ENCODE measurements around the gene STOML2. TPM values are rescaled to one million over a fixed set of nuclear protein-coding genes. Genes with fewer than 3 reads are reported as not detected.

The STOML2 gene
- total RNA-seq, 1 donor, result 193 TPM

DNA sequence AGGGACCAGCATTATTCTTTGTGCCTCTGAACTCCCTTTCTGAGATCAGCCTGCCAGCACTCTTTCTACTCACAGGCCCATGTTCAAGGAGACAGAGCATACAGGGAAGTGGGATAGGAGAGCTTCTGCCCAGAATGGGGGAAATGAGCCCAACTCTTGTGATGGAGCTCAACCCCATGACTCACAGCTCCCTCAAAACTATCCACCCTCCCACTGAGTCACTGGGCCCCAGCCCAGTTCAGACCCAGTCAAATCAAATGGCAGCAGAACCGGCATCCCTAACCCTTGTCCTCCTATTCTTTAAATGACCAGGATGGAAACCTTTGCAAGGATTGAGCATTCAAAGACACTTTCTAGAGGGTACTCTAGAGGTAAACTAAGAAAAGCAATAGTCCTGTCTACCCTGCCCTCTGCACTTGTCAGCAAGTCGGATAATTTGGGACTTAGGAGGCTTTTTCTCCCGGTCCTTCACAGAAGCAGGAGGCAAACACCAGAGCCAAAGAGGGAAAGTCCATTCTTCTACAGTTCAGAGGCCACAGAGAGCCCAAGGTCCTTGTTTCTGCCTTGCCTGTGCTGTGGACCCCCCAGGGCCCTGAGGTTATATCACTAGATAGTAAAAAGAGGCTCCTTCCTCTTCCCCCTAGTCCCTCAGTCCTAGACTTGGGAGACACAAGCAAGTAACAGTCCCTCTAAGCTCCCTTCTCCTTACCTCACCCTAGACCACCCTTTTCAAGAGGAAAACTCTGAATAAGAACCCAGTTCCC lies 9.5 kb upstream of the STOML2 start:
- peak overlapping the region; percentile 45 for H3K4me3 ChIP-seq (ENCODE audit: low read depth, low read length)
- TF ChIP-seq CTCF (IDR thresholded peaks at IDR 0.05; ENCODE audit: insufficient read depth, low read depth, low read length), result no peak
- DNase-seq (ENCODE audit: low read depth), result peak; percentile 52

GRCh38 chr9:35111001-35111933 lies 8.3 kb upstream of the STOML2 start:
- H3K4me3 ChIP-seq (ENCODE audit: low read depth, low read length), result peak overlapping the region; percentile 77
- DNase-seq (ENCODE audit: low read depth), result peak; percentile 99
- no peak for TF ChIP-seq CTCF (IDR thresholded peaks at IDR 0.05; ENCODE audit: insufficient read depth, low read depth, low read length)

DNA sequence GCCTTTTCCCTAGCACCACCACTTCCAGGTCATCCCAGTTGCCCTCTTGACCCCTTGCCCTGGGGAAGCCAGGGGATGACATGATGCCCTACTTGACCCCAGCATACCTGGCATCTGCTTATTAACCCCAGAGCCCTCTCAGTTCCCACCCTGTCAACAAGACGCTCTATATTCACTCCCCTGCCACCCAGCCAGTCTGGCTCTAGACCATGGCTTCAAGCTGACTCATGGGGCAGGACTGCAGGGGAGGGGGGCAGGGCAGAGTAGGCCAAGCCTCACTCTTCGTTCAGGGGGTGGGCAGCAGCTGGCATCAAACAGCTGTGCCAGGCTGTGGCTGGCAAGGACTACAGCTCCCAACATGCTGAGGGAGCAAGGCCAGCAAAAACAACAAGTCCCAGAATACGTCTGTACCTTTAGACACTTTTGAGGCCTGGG lies 7.4 kb upstream of the STOML2 start:
- H3K4me3 ChIP-seq (ENCODE audit: low read depth, low read length), result peak overlapping the region; percentile 77
- DNase-seq (ENCODE audit: low read depth), result peak; percentile 28
- TF ChIP-seq CTCF (IDR thresholded peaks at IDR 0.05; ENCODE audit: insufficient read depth, low read depth, low read length), result no peak

DNA sequence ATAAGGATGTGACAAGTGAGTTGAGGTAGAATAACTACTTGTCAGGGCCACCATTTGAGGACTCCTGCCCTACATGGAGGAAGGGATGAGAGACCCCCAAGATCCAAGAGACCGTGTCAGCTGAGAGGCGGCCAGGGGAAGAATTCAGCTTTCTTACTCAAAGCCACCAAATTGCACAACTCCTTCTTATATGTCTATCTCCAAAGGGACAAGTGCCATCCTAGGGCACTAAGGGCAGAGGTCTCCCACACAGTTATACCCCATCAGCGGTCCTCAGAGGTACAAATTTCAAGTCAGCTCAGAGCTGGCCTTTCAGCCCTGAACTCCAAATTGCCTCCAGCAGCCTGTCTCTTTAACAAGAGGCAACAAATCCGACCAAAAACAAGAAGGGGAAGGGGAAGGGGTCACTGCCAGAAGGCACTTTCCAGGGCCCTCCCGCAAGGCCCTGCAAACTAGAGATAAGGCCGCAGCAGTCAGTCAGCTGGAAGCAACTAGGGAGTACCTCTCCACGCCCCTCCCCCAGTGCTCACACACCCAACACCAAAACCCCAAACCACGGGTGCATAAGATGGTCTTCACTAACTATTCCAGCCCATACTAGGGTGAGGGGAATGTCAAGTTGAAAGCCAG lies 6.1 kb upstream of the STOML2 start:
- DNase-seq (ENCODE audit: low read depth), result no peak
- no peak for TF ChIP-seq CTCF (IDR thresholded peaks at IDR 0.05; ENCODE audit: insufficient read depth, low read depth, low read length)
- no peak overlapping the region for H3K4me3 ChIP-seq (ENCODE audit: low read depth, low read length)

DNA sequence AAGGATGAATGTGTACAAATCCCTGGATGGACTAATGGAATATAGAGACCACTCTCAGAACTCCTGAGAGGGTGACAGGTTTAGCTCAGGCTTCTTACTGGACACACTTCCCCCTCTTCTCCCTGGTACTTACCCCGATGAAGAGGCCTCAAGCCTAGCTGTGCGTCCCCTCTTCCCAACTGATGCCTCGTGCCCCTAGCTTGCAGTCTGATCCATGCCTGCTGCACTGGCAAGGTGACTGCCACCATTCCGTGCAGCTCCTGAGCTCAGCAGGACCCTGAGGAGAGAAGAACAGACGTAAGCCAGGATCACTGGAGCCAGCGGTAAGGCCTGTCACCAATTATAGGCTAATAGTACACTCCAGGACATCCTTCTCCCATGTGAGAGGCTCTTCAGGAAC lies 5.5 kb upstream of the STOML2 start:
- DNase-seq (ENCODE audit: low read depth), result no peak
- no peak for TF ChIP-seq CTCF (IDR thresholded peaks at IDR 0.05; ENCODE audit: insufficient read depth, low read depth, low read length)

More for the DNA sequence above, 5.5 kb upstream of the STOML2 start:
- H3K4me3 ChIP-seq (ENCODE audit: low read depth, low read length), result no peak overlapping the region

Measured in fibroblast of villous mesenchyme (primary cell).